Loucy (cell line): ENCODE measurements around the gene TMEM87A.

Experiments used
- H2AFZ ChIP-seq: fragments of 200-600 bp; sonication (generic); 2 replicates; pipeline ENCODE4 v1.6.0; 2016; ENCODE audit warnings: antibody characterized with exemption, mild to moderate bottlenecking, low read length, moderate library complexity
- H3F3A ChIP-seq: fragments of 200-600 bp; 2 replicates; pipeline ENCODE4 v1.6.0; 2016; ENCODE audit warnings: antibody characterized with exemption, low read depth, mild to moderate bottlenecking
- H3K27me3 ChIP-seq: fragments of 200-600 bp; sonication (generic); 2 replicates; pipeline ENCODE4 v1.6.1; 2014; ENCODE audit warnings: low read length, mild to moderate bottlenecking; ENCODE audit not compliant: insufficient read depth, poor library complexity, severe bottlenecking
- H3K36me3 ChIP-seq: fragments of 200-600 bp; sonication (generic); 2 replicates; pipeline ENCODE4 v1.6.1; 2016; ENCODE audit warnings: low read length; ENCODE audit not compliant: insufficient read depth
- H3K4me1 ChIP-seq: fragments of 200-600 bp; sonication (generic); 2 replicates; pipeline ENCODE4 v1.5.1; 2014; ENCODE audit warnings: low read length, mild to moderate bottlenecking; ENCODE audit not compliant: insufficient read depth, poor library complexity, severe bottlenecking
- H3K4me2 ChIP-seq: fragments of 200-600 bp; sonication (generic); 2 replicates; pipeline ENCODE4 v1.6.0; 2014; ENCODE audit warnings: antibody characterized with exemption, low read length, low read depth, mild to moderate bottlenecking; ENCODE audit not compliant: poor library complexity, severe bottlenecking
- H3K4me3 ChIP-seq: fragments of 200-600 bp; sonication (generic); 2 replicates; pipeline ENCODE4 v1.5.1; 2014; ENCODE audit warnings: low read length, mild to moderate bottlenecking, mixed read lengths; ENCODE audit not compliant: poor library complexity, severe bottlenecking
- H3K79me2 ChIP-seq: fragments of 200-600 bp; sonication (generic); 2 replicates; pipeline ENCODE4 v1.6.1; 2014; ENCODE audit warnings: low read length; ENCODE audit not compliant: insufficient read depth
- H3K9ac ChIP-seq: fragments of 200-600 bp; sonication (generic); 2 replicates; pipeline ENCODE4 v1.6.0; 2014; ENCODE audit warnings: mild to moderate bottlenecking, low read depth, low read length, moderate library complexity; ENCODE audit not compliant: poor library complexity, severe bottlenecking
- H3K9me2 ChIP-seq: fragments of 200-600 bp; sonication (generic); replicated peaks from 2 replicates; pipeline ENCODE4 v1.6.1; 2016; ENCODE audit warnings: low read depth, low read length, mixed read lengths
- H3K9me3 ChIP-seq: fragments of 200-600 bp; sonication (generic); 2 replicates; pipeline ENCODE4 v1.6.1; 2014; ENCODE audit warnings: mild to moderate bottlenecking, antibody characterized with exemption, low read length, low read depth; ENCODE audit not compliant: insufficient read depth
- H4K20me1 ChIP-seq: fragments of 200-600 bp; sonication (generic); 2 replicates; pipeline ENCODE4 v1.6.0; 2014; ENCODE audit warnings: antibody characterized with exemption, low read length, mild to moderate bottlenecking; ENCODE audit not compliant: insufficient read depth, poor library complexity, severe bottlenecking
- CTCF ChIP-seq: fragments of 200-600 bp; sonication (generic); conservative IDR thresholded peaks from 2 replicates; pipeline ENCODE4 v1.5.1; 2014; ENCODE audit warnings: mild to moderate bottlenecking, antibody characterized with exemption, low read length
- EZH2phosphoT487 ChIP-seq: fragments of 200-600 bp; IDR thresholded peaks from 2 replicates; pipeline ENCODE4 v1.6.1; 2018; ENCODE audit warnings: antibody characterized with exemption, mild to moderate bottlenecking, moderate library complexity, borderline replicate concordance

Gene TMEM87A

GRCh38 chr15:42218953-42219592, 54.2 kb downstream of the TMEM87A start:
- no peak overlapping the region for H3K9ac ChIP-seq
- no peaks in the 10 kb centered on the region for H3K79me2 ChIP-seq
- H3K4me1 ChIP-seq: no peaks in the 10 kb centered on the region
- H3F3A ChIP-seq: no peaks in the 10 kb centered on the region
- no peaks in the 10 kb centered on the region for H3K27me3 ChIP-seq
- TF ChIP-seq CTCF (no peak), EZH2phosphoT487 (no peak)
- H2AFZ ChIP-seq: no peak overlapping the region
- peaks cover 56% of the 10 kb centered on the region for H3K36me3 ChIP-seq
- no peaks in the 10 kb centered on the region for H3K9me2 ChIP-seq
- no peaks in the 10 kb centered on the region for H4K20me1 ChIP-seq
- no peaks in the 10 kb centered on the region for H3K9me3 ChIP-seq
- H3K4me2 ChIP-seq: no peak overlapping the region
- no peak overlapping the region for H3K4me3 ChIP-seq

GRCh38 chr15:42217568-42217967, 55.7 kb downstream of the TMEM87A start:
- H3K9me2 ChIP-seq: no peaks in the 10 kb centered on the region
- H3F3A ChIP-seq: no peaks in the 10 kb centered on the region
- peaks cover 57% of the 10 kb centered on the region for H3K36me3 ChIP-seq
- H3K79me2 ChIP-seq: no peaks in the 10 kb centered on the region
- H3K4me3 ChIP-seq: no peak overlapping the region
- no peaks in the 10 kb centered on the region for H4K20me1 ChIP-seq
- no peaks in the 10 kb centered on the region for H3K27me3 ChIP-seq
- no peak overlapping the region for H2AFZ ChIP-seq
- TF ChIP-seq EZH2phosphoT487 (no peak), CTCF (no peak)
- no peak overlapping the region for H3K4me2 ChIP-seq
- no peaks in the 10 kb centered on the region for H3K9me3 ChIP-seq
- H3K4me1 ChIP-seq: no peaks in the 10 kb centered on the region
- H3K9ac ChIP-seq: no peak overlapping the region

- no peak overlapping the region for H3K9ac ChIP-seq
- H3F3A ChIP-seq: no peaks in the 10 kb centered on the region
- H3K4me1 ChIP-seq: no peaks in the 10 kb centered on the region
- no peaks in the 10 kb centered on the region for H3K79me2 ChIP-seq
- no peaks in the 10 kb centered on the region for H3K9me3 ChIP-seq
- no peak overlapping the region for H3K4me2 ChIP-seq
- H3K36me3 ChIP-seq: peaks cover 69% of the 10 kb centered on the region
- H4K20me1 ChIP-seq: no peaks in the 10 kb centered on the region
- no peak overlapping the region for H3K4me3 ChIP-seq
- H3K27me3 ChIP-seq: no peaks in the 10 kb centered on the region
- TF ChIP-seq CTCF (peak; percentile 41), EZH2phosphoT487 (no peak)
- no peaks in the 10 kb centered on the region for H3K9me2 ChIP-seq
- no peak overlapping the region for H2AFZ ChIP-seq
Observed at GRCh38 chr15:42215913-42216829, 57.1 kb downstream of the TMEM87A start.
